ENCODE results near the gene GPATCH1. TPM values are rescaled to one million over a fixed set of nuclear protein-coding genes. Genes with fewer than 3 reads are reported as not detected.

Gene GPATCH1
- total and polyA plus RNA-seq, 9 of the 15 experiments (the other 6 are each of a cell fraction or from before 2014, with no cell fraction given), result 3.7 to 9.7 (median 7.7) TPM

DNA sequence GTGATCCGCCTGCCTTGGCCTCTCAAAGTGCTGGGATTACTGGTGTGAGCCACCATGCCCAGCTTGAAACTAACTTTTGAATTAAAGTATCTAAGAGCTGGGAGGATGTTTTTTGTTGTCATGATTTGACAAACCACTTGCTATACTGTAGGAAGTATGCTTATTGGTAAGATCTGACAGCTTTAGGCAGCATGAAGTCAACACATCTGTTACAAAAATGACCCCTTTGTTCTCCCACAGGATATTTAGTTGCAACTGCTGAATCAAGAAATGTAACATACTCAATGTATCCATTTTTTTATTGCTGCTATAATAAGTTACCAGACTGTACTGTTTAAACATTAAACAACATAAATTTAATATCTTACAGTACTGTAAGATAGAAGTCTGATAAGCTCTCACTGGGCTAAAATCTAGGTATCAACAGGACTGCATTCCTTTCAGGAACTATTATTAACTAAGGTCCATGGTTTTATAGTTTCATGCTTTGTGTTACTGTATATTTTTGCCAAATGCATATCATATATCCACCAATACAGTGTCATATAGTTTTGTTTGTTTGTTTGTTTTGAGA lies 90.3 kb downstream of the GPATCH1 start:
- Histone ChIP-seq H3K9me3 (replicated peaks; ENCODE audit: control insufficient read depth, insufficient read depth, low read depth, low read length) (peaks cover 2% of the 10 kb centered on the region; the same call in 1 of the 2 replicates), H3K9me1 (ENCODE audit: control insufficient read depth, insufficient read depth, low read length) (no peaks in the 10 kb centered on the region), H3K36me3 (ENCODE audit: control insufficient read depth, insufficient read depth, low read length) (no peaks in the 10 kb centered on the region), H3K27ac (ENCODE audit: extremely low read depth, low read depth, low read length) (no peak overlapping the region), H3K4me3 (no peak overlapping the region), H3K9ac (ENCODE audit: insufficient read depth in 1 of 2, low read depth in 2 of 2, low read length in 2 of 2) (no peak overlapping the region), H3K79me2 (ENCODE audit: control insufficient read depth, insufficient read depth, low read length) (peaks cover 7% of the 10 kb centered on the region; the same call in 2 of the 3 replicates), H3K4me1 (replicated peaks in 1 of 2; ENCODE audit: control insufficient read depth in 2 of 2, insufficient read depth in 2 of 2, low read length in 2 of 2) (peaks cover 7 to 16% of the 10 kb centered on the region in 2 experiments; a peak in 4 of 5 replicates), H3K27me3 (ENCODE audit: control insufficient read depth in 2 of 2, insufficient read depth in 2 of 2, low read length in 2 of 2) (no peaks in the 10 kb centered on the region), H2AFZ (ENCODE audit: low read depth, low read length) (no peak overlapping the region), H4K20me1 (replicated peaks; ENCODE audit: control insufficient read depth, insufficient read depth, low read length) (no peaks in the 10 kb centered on the region), H3K4me2 (ENCODE audit: insufficient read depth, low read length) (no peak overlapping the region)
- DNase-seq (ENCODE audit: extremely low read depth in 1 of 4, low spot score in 3 of 4), result no peak
- WGBS (ENCODE audit: insufficient coverage, low coverage, missing lambda C conversion rate), result 80% methylated on average over 1 of the region's 1 CpG
- TF ChIP-seq, protein P1, sequence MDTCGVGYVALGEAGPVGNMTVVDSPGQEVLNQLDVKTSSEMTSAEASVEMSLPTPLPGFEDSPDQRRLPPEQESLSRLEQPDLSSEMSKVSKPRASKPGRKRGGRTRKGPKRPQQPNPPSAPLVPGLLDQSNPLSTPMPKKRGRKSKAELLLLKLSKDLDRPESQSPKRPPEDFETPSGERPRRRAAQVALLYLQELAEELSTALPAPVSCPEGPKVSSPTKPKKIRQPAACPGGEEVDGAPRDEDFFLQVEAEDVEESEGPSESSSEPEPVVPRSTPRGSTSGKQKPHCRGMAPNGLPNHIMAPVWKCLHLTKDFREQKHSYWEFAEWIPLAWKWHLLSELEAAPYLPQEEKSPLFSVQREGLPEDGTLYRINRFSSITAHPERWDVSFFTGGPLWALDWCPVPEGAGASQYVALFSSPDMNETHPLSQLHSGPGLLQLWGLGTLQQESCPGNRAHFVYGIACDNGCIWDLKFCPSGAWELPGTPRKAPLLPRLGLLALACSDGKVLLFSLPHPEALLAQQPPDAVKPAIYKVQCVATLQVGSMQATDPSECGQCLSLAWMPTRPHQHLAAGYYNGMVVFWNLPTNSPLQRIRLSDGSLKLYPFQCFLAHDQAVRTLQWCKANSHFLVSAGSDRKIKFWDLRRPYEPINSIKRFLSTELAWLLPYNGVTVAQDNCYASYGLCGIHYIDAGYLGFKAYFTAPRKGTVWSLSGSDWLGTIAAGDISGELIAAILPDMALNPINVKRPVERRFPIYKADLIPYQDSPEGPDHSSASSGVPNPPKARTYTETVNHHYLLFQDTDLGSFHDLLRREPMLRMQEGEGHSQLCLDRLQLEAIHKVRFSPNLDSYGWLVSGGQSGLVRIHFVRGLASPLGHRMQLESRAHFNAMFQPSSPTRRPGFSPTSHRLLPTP (IDR thresholded peaks at IDR 0.05; ENCODE audit: borderline replicate concordance, extremely low read depth, insufficient read length), result no peak
- no peak for TF ChIP-seq ETV5 (CRISPR knock-in tag; IDR thresholded peaks at IDR 0.05; ENCODE audit: low read depth)
- in situ Hi-C loops (cut with MboI), result no loop called here
- BruUV-seq (replicated peaks), result no TSS peak
- ChIA-PET POLR2A (interaction anchor here (1.1 kb wide), 1 partner anchor 11 kb away, joined by 3 read pairs; no protein-coding TSS in a partner anchor), CTCF (ENCODE audit: low intra/inter-chr PET ratio) (no interaction called here)
- ATAC-seq, result no peak
- no peak for FAIRE-seq
- intact Hi-C loops (cut with micrococcal nuclease), result no loop called here

All from K562 (cell line).